Measurements from ENCODE around the gene PRDM2. TPM values are rescaled to one million over a fixed set of nuclear protein-coding genes. Genes with fewer than 3 reads are reported as not detected.

PRDM2 gene
- total RNA-seq, 2 donors from 2014 or later: 43.0 to 45.4 TPM

DNA sequence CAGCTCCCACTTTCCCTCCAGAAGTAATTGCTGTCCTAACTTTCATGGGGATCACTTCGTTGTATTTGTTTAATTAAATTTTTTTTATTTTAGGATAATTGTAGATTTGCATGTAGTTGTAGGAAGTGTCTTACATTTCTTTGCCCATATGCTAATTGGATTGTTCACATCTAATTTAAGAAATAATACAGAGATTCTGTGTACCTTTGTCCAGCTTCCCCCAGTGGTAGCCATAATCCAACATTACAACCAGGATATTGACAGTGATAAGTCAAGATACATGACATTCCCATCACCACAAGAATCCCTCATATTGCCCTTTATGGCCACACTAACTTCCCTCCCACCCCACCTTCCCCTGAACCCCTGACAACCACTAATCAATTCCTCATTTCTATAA lies 136.6 kb downstream of the PRDM2 start:
- Histone ChIP-seq H3K4me1 (ENCODE audit: control insufficient read depth in 1 of 2, low read depth in 2 of 2) (no peaks in the 10 kb centered on the region), H3K27me3 (replicated peaks; ENCODE audit: insufficient read depth) (no peaks in the 10 kb centered on the region), H3K9me3 (no peaks in the 10 kb centered on the region), H3K4me3 (no peak overlapping the region), H3K27ac (no peak overlapping the region), H3K36me3 (no peaks in the 10 kb centered on the region)
- ATAC-seq (ENCODE audit: insufficient number of reproducible peaks, low FRiP score, low read depth): no peak
- DNase-seq (ENCODE audit: low spot score): no peak
- TF ChIP-seq, protein P1, sequence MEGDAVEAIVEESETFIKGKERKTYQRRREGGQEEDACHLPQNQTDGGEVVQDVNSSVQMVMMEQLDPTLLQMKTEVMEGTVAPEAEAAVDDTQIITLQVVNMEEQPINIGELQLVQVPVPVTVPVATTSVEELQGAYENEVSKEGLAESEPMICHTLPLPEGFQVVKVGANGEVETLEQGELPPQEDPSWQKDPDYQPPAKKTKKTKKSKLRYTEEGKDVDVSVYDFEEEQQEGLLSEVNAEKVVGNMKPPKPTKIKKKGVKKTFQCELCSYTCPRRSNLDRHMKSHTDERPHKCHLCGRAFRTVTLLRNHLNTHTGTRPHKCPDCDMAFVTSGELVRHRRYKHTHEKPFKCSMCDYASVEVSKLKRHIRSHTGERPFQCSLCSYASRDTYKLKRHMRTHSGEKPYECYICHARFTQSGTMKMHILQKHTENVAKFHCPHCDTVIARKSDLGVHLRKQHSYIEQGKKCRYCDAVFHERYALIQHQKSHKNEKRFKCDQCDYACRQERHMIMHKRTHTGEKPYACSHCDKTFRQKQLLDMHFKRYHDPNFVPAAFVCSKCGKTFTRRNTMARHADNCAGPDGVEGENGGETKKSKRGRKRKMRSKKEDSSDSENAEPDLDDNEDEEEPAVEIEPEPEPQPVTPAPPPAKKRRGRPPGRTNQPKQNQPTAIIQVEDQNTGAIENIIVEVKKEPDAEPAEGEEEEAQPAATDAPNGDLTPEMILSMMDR (IDR thresholded peaks at IDR 0.05): no peak

DNA sequence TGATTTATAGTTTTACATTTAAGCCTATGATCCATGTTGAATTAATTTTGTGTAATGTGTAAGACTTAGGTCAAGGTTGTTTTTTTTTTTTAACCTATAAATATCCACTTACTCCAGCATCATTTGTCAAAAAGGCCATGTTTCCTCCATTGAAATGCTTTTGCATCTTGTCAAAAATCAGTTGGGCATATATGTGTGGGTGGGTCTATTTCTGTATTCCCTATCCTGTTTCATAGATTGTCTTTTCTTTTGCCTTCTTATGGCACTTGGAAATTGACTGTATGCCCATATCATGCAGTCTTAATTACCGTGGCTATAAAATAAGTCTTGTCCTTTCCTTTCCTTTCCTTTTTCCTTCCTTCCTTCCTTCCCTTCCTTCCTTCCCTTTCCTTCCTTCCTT lies 138.2 kb downstream of the PRDM2 start:
- TF ChIP-seq, protein P1 (IDR thresholded peaks at IDR 0.05): no peak
- H3K4me1 ChIP-seq (ENCODE audit: control insufficient read depth in 1 of 2, low read depth in 2 of 2): no peaks in the 10 kb centered on the region
- no peak overlapping the region for H3K27ac ChIP-seq
- H3K9me3 ChIP-seq: no peaks in the 10 kb centered on the region
- no peaks in the 10 kb centered on the region for H3K36me3 ChIP-seq
- DNase-seq (ENCODE audit: low spot score): no peak
- no peak for ATAC-seq (ENCODE audit: insufficient number of reproducible peaks, low FRiP score, low read depth)
- H3K27me3 ChIP-seq (replicated peaks; ENCODE audit: insufficient read depth): no peaks in the 10 kb centered on the region
- H3K4me3 ChIP-seq: no peak overlapping the region

DNA sequence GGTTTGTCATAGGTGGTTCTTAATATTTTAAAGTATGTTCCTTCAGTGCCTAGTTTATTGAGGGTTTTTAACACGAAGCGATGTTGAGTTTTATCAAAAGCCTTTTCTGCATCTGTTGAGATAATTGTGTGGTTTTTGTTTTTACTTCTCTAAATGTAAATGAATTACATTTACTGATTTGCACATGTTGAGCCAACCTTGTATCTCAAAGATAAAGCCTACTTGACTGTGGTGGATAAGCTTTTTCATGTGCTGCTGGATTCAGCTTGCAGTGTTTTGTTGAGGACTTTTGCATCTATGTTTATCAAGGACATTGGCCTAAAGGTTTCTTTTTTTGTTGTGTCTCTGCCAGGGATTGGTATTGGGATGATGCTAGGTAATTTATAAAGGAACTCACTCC lies 142.5 kb downstream of the PRDM2 start:
- no peak for DNase-seq (ENCODE audit: low spot score)
- no peaks in the 10 kb centered on the region for H3K27me3 ChIP-seq (replicated peaks; ENCODE audit: insufficient read depth)
- TF ChIP-seq, protein P1 (IDR thresholded peaks at IDR 0.05): no peak
- no peak overlapping the region for H3K27ac ChIP-seq
- no peaks in the 10 kb centered on the region for H3K4me1 ChIP-seq (ENCODE audit: control insufficient read depth in 1 of 2, low read depth in 2 of 2)
- no peaks in the 10 kb centered on the region for H3K9me3 ChIP-seq
- no peak for ATAC-seq (ENCODE audit: insufficient number of reproducible peaks, low FRiP score, low read depth)
- no peaks in the 10 kb centered on the region for H3K36me3 ChIP-seq
- H3K4me3 ChIP-seq: no peak overlapping the region

DNA sequence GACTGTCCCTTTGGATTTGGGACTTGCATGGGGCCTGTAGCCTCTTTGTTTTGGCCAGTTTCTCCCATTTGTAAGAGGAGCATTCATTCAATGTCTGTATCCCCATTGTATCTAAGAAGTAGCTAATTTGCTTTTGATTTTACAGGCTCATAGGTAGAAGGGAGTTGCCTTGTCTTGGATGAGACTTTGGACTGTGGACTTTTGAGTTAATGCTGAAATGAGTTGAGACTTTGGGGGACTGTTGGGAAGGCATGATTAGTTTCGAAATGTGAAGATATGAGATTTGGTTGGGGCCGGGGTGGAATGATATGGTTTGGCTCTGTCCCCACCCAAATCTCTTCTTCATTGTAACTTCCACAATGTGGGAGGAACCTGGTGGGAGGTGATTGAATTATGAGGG lies 151.7 kb downstream of the PRDM2 start:
- TF ChIP-seq, protein P1 (IDR thresholded peaks at IDR 0.05): no peak
- no peaks in the 10 kb centered on the region for H3K36me3 ChIP-seq
- no peak for ATAC-seq (ENCODE audit: insufficient number of reproducible peaks, low FRiP score, low read depth)

DNA sequence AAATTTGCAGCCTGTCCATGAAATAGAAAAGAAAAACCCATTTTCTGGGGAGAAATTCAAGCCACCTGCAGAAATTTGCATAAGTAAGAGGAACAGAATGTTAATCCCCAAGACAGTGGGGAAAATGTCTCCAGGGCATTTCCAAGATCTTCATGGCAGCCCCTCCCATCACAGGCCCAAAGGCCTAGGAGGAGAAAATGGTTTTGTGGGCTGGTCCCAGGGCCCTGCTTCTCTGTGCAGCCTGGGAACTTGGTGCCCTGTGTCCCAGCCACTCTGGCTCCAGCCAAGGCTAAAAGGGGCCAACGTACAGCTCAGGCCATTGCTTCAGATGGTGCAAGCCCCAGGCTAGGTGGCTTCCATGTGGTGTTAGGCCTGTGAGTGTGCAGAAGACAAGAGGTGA lies 155.6 kb downstream of the PRDM2 start:
- Histone ChIP-seq H3K27me3 (replicated peaks; ENCODE audit: insufficient read depth) (no peaks in the 10 kb centered on the region), H3K4me1 (ENCODE audit: control insufficient read depth in 1 of 2, low read depth in 2 of 2) (no peaks in the 10 kb centered on the region), H3K9me3 (no peaks in the 10 kb centered on the region), H3K27ac (no peak overlapping the region), H3K36me3 (no peaks in the 10 kb centered on the region), H3K4me3 (no peak overlapping the region)
- TF ChIP-seq, protein P1 (IDR thresholded peaks at IDR 0.05): no peak
- ATAC-seq (ENCODE audit: insufficient number of reproducible peaks, low FRiP score, low read depth): no peak
- no peak for DNase-seq (ENCODE audit: low spot score)

More for the DNA sequence above, 151.7 kb downstream of the PRDM2 start:
- no peak for DNase-seq (ENCODE audit: low spot score)
- H3K4me1 ChIP-seq (ENCODE audit: control insufficient read depth in 1 of 2, low read depth in 2 of 2): no peaks in the 10 kb centered on the region
- no peak overlapping the region for H3K4me3 ChIP-seq
- no peaks in the 10 kb centered on the region for H3K27me3 ChIP-seq (replicated peaks; ENCODE audit: insufficient read depth)
- H3K9me3 ChIP-seq: no peaks in the 10 kb centered on the region
- H3K27ac ChIP-seq: no peak overlapping the region

Data from thoracic aorta (tissue), 2 donors.